A673 (cell line): ENCODE results near the gene SEC31A. TPM values are rescaled to one million over a fixed set of nuclear protein-coding genes. Genes with fewer than 3 reads are reported as not detected.

Source experiments
- BruUV-seq: library from RNA; stranded (reverse); fragments of 400-500 nt; replicated peaks from 2 replicates; lab custom pipeline; 2021; lab: Mats Ljungman, UMichigan
- CTCF ChIA-PET: fragments of 300-600 bp; sonication (Branson Sonifier 250); formaldehyde crosslinking; loops from one replicate; lab custom pipeline; 2022; ENCODE audit warnings: antibody characterized with exemption; lab: Charles Lee
- POLR2A ChIA-PET: fragments of 300-600 bp; sonication (Branson Sonifier 250); formaldehyde crosslinking; loops from one replicate; lab custom pipeline; 2022; ENCODE audit warnings: antibody characterized with exemption; ENCODE audit not compliant: low non-redundant PET; lab: Charles Lee
- DNase-seq: peaks from one replicate; pipeline ENCODE4 v3.0.0-alpha.2; 2015; ENCODE audit warnings: low spot score
- H3K27ac ChIP-seq: fragments of 200-600 bp; sonication (generic); 2 replicates; pipeline ENCODE4 v1.5.1; 2016; ENCODE audit warnings: mixed run types, low read depth, mild to moderate bottlenecking, mixed read lengths, antibody characterized with exemption, low read length; ENCODE audit not compliant: poor library complexity, severe bottlenecking
- H3K27me3 ChIP-seq: fragments of 200-600 bp; sonication (generic); replicated peaks from 2 replicates; pipeline ENCODE4 v1.6.1; 2017; ENCODE audit warnings: mixed run types, low read depth, mild to moderate bottlenecking, mixed read lengths, antibody characterized with exemption, low read length; ENCODE audit not compliant: insufficient read depth, poor library complexity
- H3K36me3 ChIP-seq: fragments of 200-600 bp; sonication (generic); 2 replicates; pipeline ENCODE4 v1.6.1; 2016; ENCODE audit warnings: mixed run types, mild to moderate bottlenecking, mixed read lengths, antibody characterized with exemption, low read length; ENCODE audit not compliant: insufficient read depth, poor library complexity, severe bottlenecking
- H3K4me1 ChIP-seq: fragments of 200-600 bp; sonication (generic); 2 replicates; pipeline ENCODE4 v1.6.1; 2017; ENCODE audit warnings: mixed run types, mild to moderate bottlenecking, mixed read lengths, antibody characterized with exemption, low read length; ENCODE audit not compliant: insufficient read depth, poor library complexity, severe bottlenecking
- H3K4me3 ChIP-seq: fragments of 200-600 bp; sonication (generic); 2 replicates; pipeline ENCODE4 v1.5.1; 2016; ENCODE audit warnings: low read depth, mixed run types, mild to moderate bottlenecking, mixed read lengths, low read length; ENCODE audit not compliant: poor library complexity, severe bottlenecking
- H3K9me3 ChIP-seq: fragments of 200-600 bp; sonication (generic); 2 replicates; pipeline ENCODE4 v1.6.1; 2016; ENCODE audit warnings: mixed run types, low read depth, mild to moderate bottlenecking, mixed read lengths, antibody characterized with exemption, low read length; ENCODE audit not compliant: poor library complexity, severe bottlenecking
- CTCF ChIP-seq: fragments of 300-800, 200-600 bp; sonication (generic); conservative IDR thresholded peaks from 2 replicates; pipeline ENCODE4 v1.5.1; 2017; ENCODE audit warnings: low read depth, mild to moderate bottlenecking, antibody characterized with exemption, low read length, moderate library complexity, mixed read lengths
- EZH2 ChIP-seq: fragments of 200-600 bp; sonication (generic); IDR thresholded peaks from 2 replicates; pipeline ENCODE4 v1.6.1; 2017; ENCODE audit warnings: borderline replicate concordance, low read depth, mild to moderate bottlenecking, mixed read lengths, antibody characterized with exemption, low read length; ENCODE audit not compliant: poor library complexity, severe bottlenecking
- intact Hi-C: fragments of 100-400 bp; cut with micrococcal nuclease; formaldehyde crosslinking; loops from one replicate; pipeline ENCODE4 v1.10.0; 2022; ENCODE audit not compliant: unreplicated experiment
- total RNA-seq: library from RNA; stranded (reverse); gene quantifications from 2 replicates; pipeline ENCODE4 v1.2.3, GENCODE V29; 2021

The SEC31A gene
- total RNA-seq, 1 experiment from 2014 or later = 96.9 TPM

GRCh38 chr4:82798168-82799005 is 92.6 kb downstream of the SEC31A start, which contains the start of gene SCD5:
Gene SCD5, minus strand, starts transcription at chr4:82798796. Its CDS starts 259 bp downstream, at chr4:82798537.
- BruUV-seq = no TSS peak
- TF ChIP-seq EZH2 (no peak), CTCF (no peak)
- POLR2A ChIA-PET = interaction anchor here (0.7 kb wide), 1 partner anchor 76 kb away, joined by 4 read pairs; no protein-coding TSS in a partner anchor
- Histone ChIP-seq H3K9me3 (no peaks in the 10 kb centered on the region), H3K27me3 (no peaks in the 10 kb centered on the region), H3K4me3 (peak within 1 kb of the TSS; percentile 66), H3K4me1 (no peaks in the 10 kb centered on the region), H3K27ac (peak within 1 kb of the TSS; percentile 30), H3K36me3 (no peaks in the 10 kb centered on the region)
- intact Hi-C loops = no loop called here
- DNase-seq = peak; percentile 79
- CTCF ChIA-PET = interaction anchor here (0.7 kb wide), 1 partner anchor 9 kb away, joined by 3 read pairs; no protein-coding TSS in a partner anchor

GRCh38 chr4:82797405-82798111 is 93.4 kb downstream of the SEC31A start:
- H3K27ac ChIP-seq = no peak overlapping the region
- peak overlapping the region; percentile 66 for H3K4me3 ChIP-seq
- intact Hi-C loops = no loop called here
- TF ChIP-seq CTCF (no peak), EZH2 (no peak)
- no peak for DNase-seq
- no peaks in the 10 kb centered on the region for H3K27me3 ChIP-seq
- ChIA-PET POLR2A (no interaction called here), CTCF (no interaction called here)
- H3K4me1 ChIP-seq = no peaks in the 10 kb centered on the region
- BruUV-seq = no TSS peak
- H3K36me3 ChIP-seq = no peaks in the 10 kb centered on the region
- no peaks in the 10 kb centered on the region for H3K9me3 ChIP-seq

- ChIA-PET CTCF (no interaction called here), POLR2A (no interaction called here)
- no peak for TF ChIP-seq EZH2
- TF ChIP-seq CTCF = no peak
- Histone ChIP-seq H3K4me3 (peak overlapping the region; percentile 66), H3K27ac (no peak overlapping the region), H3K9me3 (no peaks in the 10 kb centered on the region), H3K36me3 (no peaks in the 10 kb centered on the region), H3K4me1 (no peaks in the 10 kb centered on the region), H3K27me3 (no peaks in the 10 kb centered on the region)
- no peak for DNase-seq
- intact Hi-C loops = no loop called here
- no TSS peak for BruUV-seq
Measured at GRCh38 chr4:82797040-82797404, 93.9 kb downstream of the SEC31A start.
